HCT116 (cell line): Measurements from ENCODE around the gene HOXB7. TPM values are rescaled to one million over a fixed set of nuclear protein-coding genes. Genes with fewer than 3 reads are reported as not detected.

Source experiments
- ATAC-seq: fragments of 200-7000 bp; cut with Tn5 transposase; 2 replicates; pipeline ENCODE4 v1.9.1; 2020; ENCODE audit warnings: mild to moderate bottlenecking, moderate library complexity
- BruUV-seq: library from RNA; stranded (reverse); fragments of 400-500 nt; replicated peaks from 2 replicates; lab custom pipeline; 2021; lab: Mats Ljungman, UMichigan
- CTCF ChIA-PET: fragments of 300-600 bp; sonication (Branson Sonifier 250); formaldehyde crosslinking; loops from one replicate; lab custom pipeline; 2021; ENCODE audit warnings: antibody characterized with exemption; lab: Charles Lee
- POLR2A ChIA-PET: fragments of 300-600, 350-600 bp; sonication (Branson Sonifier 250); formaldehyde crosslinking; loops from one replicate; lab custom pipeline; 2021; ENCODE audit warnings: antibody characterized with exemption; lab: Charles Lee
- RAD21 ChIA-PET, 2 experiments: fragments of 300-600 bp; sonication (Branson Sonifier 250); formaldehyde crosslinking; loops; one replicate each; lab custom pipeline; 2023; ENCODE audit warnings: low total read pairs in 2 of 2; ENCODE audit not compliant: uncharacterized antibody in 2 of 2, unreplicated experiment in 2 of 2, low non-redundant PET in 1 of 2; lab: Charles Lee
- DNase-seq: peaks from one replicate; pipeline ENCODE4 v3.0.0-alpha.2; 2010; ENCODE audit warnings: low read depth, low spot score
- H2AFZ ChIP-seq: fragments of 200-600 bp; shearing (Covaris generic), sonication (generic); 2 replicates; pipeline ENCODE4 v1.6.1; 2017; ENCODE audit warnings: low read depth, mixed run types, mixed read lengths, antibody characterized with exemption, low read length; ENCODE audit not compliant: poor library complexity, severe bottlenecking
- H3K27ac ChIP-seq: 2 replicates; pipeline ENCODE4 v1.5.1; 2012; ENCODE audit warnings: low read depth, low read length
- H3K27me3 ChIP-seq: fragments of 200-600 bp; sonication (generic); 2 replicates; pipeline ENCODE4 v1.6.1; 2016; ENCODE audit warnings: mixed run types, low read length, mixed read lengths; ENCODE audit not compliant: insufficient read depth
- H3K36me3 ChIP-seq, 2 experiments: fragments of 200-500 bp in 1 of 2; fragments of 200-600 bp in 1 of 2; sonication (Bioruptor generic) in 1 of 2; sonication (generic) in 1 of 2; 2 replicates each; pipeline versions ENCODE4 v1.5.1 to v1.6.1; 2014 to 2016; ENCODE audit warnings: low read length in 2 of 2, inconsistent platforms in 1 of 2, mixed read lengths in 1 of 2, mixed run types in 1 of 2; ENCODE audit not compliant: insufficient read depth in 2 of 2, control insufficient read depth in 1 of 2
- H3K4me1 ChIP-seq, 2 experiments: fragments of 200-600 bp in 1 of 2; sonication (generic) in 1 of 2; 2 replicates each; pipeline versions ENCODE4 v1.5.1 to v1.6.1; 2012 to 2017; ENCODE audit warnings: low read length in 2 of 2, inconsistent platforms in 1 of 2, mild to moderate bottlenecking in 1 of 2, mixed read lengths in 1 of 2, mixed run types in 1 of 2, moderate library complexity in 1 of 2; ENCODE audit not compliant: insufficient read depth in 2 of 2, control insufficient read depth in 1 of 2
- H3K4me2 ChIP-seq: fragments of 200-600 bp; sonication (generic); 2 replicates; pipeline ENCODE4 v1.6.1; 2017; ENCODE audit warnings: mixed run types, low read length, mixed read lengths
- H3K4me3 ChIP-seq, 2 experiments: fragments of 200-600 bp in 1 of 2; sonication (generic) in 1 of 2; replicated peaks in 1 of 2; 2 replicates each; pipeline ENCODE4 v1.5.1; 2011 to 2016; ENCODE audit warnings: low read length in 2 of 2, control low read depth in 1 of 2, low read depth in 1 of 2, mild to moderate bottlenecking in 1 of 2, mixed read lengths in 1 of 2, mixed run types in 1 of 2
- H3K79me2 ChIP-seq: fragments of 200-600 bp; sonication (generic); 2 replicates; pipeline ENCODE4 v1.6.1; 2017; ENCODE audit warnings: mild to moderate bottlenecking, mixed run types, low read length, moderate library complexity, mixed read lengths; ENCODE audit not compliant: insufficient read depth
- H3K9ac ChIP-seq: fragments of 200-600 bp; sonication (generic); 2 replicates; pipeline ENCODE4 v1.6.1; 2016; ENCODE audit warnings: low read length, mixed read lengths
- H3K9me2 ChIP-seq: fragments of 200-600 bp; sonication (generic), shearing (Covaris generic); 2 replicates; pipeline ENCODE4 v1.6.1; 2017; ENCODE audit warnings: mixed run types, mild to moderate bottlenecking, moderate library complexity; ENCODE audit not compliant: insufficient read depth
- H3K9me3 ChIP-seq, 2 experiments: fragments of 200-500 bp in 1 of 2; fragments of 200-600 bp in 1 of 2; sonication (Bioruptor generic) in 1 of 2; sonication (generic) in 1 of 2; 2 replicates each; pipeline ENCODE4 v1.6.1; 2014 to 2017; ENCODE audit warnings: low read length in 2 of 2, mixed read lengths in 2 of 2, inconsistent platforms in 1 of 2, low read depth in 1 of 2, mild to moderate bottlenecking in 1 of 2, mixed run types in 1 of 2, moderate library complexity in 1 of 2; ENCODE audit not compliant: control insufficient read depth in 1 of 2, insufficient read depth in 1 of 2
- H4K20me1 ChIP-seq: fragments of 200-600 bp; sonication (generic), shearing (Covaris generic); 2 replicates; pipeline ENCODE4 v1.6.1; 2017; ENCODE audit warnings: mixed run types, mild to moderate bottlenecking, moderate library complexity; ENCODE audit not compliant: insufficient read depth
- ELF1 ChIP-seq: IDR thresholded peaks from 2 replicates; pipeline ENCODE4 v1.6.1; 2012; ENCODE audit warnings: low read depth, borderline replicate concordance
- EZH2 ChIP-seq: fragments of 200-600 bp; sonication (generic); IDR thresholded peaks from 2 replicates; pipeline ENCODE4 v1.6.1; 2017; ENCODE audit warnings: antibody characterized with exemption, mixed run types
- EZH2phosphoT487 ChIP-seq: fragments of 200-600 bp; IDR thresholded peaks from 2 replicates; pipeline ENCODE4 v1.6.1; 2018; ENCODE audit warnings: antibody characterized with exemption, borderline replicate concordance
- FOSL1 ChIP-seq: IDR thresholded peaks from 2 replicates; pipeline ENCODE4 v1.6.1; 2012; ENCODE audit warnings: low read depth
- SP1 ChIP-seq: IDR thresholded peaks from 2 replicates; pipeline ENCODE4 v1.6.1; 2012; ENCODE audit warnings: low read depth
- TCF7L2 ChIP-seq: IDR thresholded peaks from 2 replicates; pipeline ENCODE4 v1.7.0; 2011; ENCODE audit warnings: borderline replicate concordance, inconsistent platforms; ENCODE audit not compliant: insufficient read depth, insufficient read length; ENCODE audit errors: extremely low read depth
- YY1 ChIP-seq: IDR thresholded peaks from 2 replicates; pipeline ENCODE4 v1.6.1; 2011; ENCODE audit warnings: low read length, low read depth, moderate library complexity, mild to moderate bottlenecking; ENCODE audit not compliant: insufficient replicate concordance; ENCODE audit errors: extremely low read depth
- intact Hi-C: fragments of 100-400 bp; cut with micrococcal nuclease; formaldehyde crosslinking; loops from 2 replicates; pipeline ENCODE4 v1.10.0; 2022
- total RNA-seq: library from RNA; stranded (reverse); gene quantifications from one replicate; pipeline ENCODE4 v1.2.1, GENCODE V29; 2021; ENCODE audit not compliant: unreplicated experiment
- TF ChIP-seq, protein P1 (sequence below): IDR thresholded peaks from 2 replicates; pipeline ENCODE4 v1.6.1; 2012; ENCODE audit warnings: low read depth
- TF ChIP-seq, protein P2 (sequence below), 3 experiments: fragments of 200-600 bp in 1 of 3; sonication (generic) in 1 of 3; IDR thresholded peaks in 2 of 3; conservative IDR thresholded peaks in 1 of 3; 2 replicates each; pipeline ENCODE4 v1.5.1; 2012 to 2017; ENCODE audit warnings: low read depth in 2 of 3, low read length in 2 of 3, antibody characterized with exemption in 1 of 3, borderline replicate concordance in 1 of 3, control low read depth in 1 of 3, mild to moderate bottlenecking in 1 of 3, mixed read lengths in 1 of 3, mixed run types in 1 of 3, moderate library complexity in 1 of 3; ENCODE audit not compliant: insufficient read depth in 1 of 3

HOXB7 gene
- total RNA-seq, 1 experiment from 2014 or later: 33.6 TPM

DNA sequence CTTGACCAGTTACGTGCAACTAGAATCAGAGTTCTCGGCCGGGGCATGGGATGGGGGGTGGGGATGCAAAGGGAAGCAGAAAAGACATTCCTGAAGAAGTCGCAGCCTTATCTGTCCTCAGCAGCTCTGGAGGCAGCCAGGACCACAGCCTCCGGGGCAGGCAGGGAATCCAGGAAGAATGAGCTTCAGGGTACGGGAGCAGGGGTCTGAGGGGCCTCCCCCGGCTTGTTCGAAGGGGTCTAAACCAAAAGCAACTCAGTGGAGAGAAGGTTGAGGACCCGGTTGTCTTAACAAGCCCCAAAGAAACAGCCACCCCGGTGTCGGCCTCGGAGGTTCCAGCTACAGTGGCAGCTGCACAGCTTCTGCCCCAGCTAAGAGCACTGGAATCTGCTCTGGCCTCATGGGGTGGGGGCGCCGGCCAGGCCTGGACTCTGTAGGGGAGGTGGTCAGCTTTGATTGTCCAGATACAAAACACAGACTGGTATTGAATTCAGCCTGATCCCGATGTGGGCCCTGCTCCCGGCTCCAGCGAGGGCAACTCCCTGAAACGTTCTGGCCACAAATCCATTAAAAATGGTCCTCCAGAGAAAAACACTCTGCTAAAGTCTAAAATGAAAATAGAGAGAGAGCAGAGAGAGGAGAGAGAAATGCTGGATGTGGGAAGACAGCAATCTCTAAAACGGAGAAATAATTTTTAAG, 40.3 kb downstream of the HOXB7 start:
- intact Hi-C loops: no loop called here
- no peak overlapping the region for H3K9ac ChIP-seq
- no peak for DNase-seq
- BruUV-seq: no TSS peak
- H4K20me1 ChIP-seq: no peaks in the 10 kb centered on the region
- ChIA-PET RAD21 (no interaction called here), CTCF (no interaction called here), POLR2A (no interaction called here)
- no peak overlapping the region for H3K4me2 ChIP-seq
- no peaks in the 10 kb centered on the region for H3K9me3 ChIP-seq
- H3K27ac ChIP-seq: no peak overlapping the region
- peaks cover 73% of the 10 kb centered on the region for H3K79me2 ChIP-seq
- no peaks in the 10 kb centered on the region for H3K9me2 ChIP-seq
- H3K27me3 ChIP-seq: no peaks in the 10 kb centered on the region
- H3K4me1 ChIP-seq: no peaks in the 10 kb centered on the region
- no peak overlapping the region for H3K4me3 ChIP-seq
- H3K36me3 ChIP-seq: no peaks in the 10 kb centered on the region; a peak in 1 of 4 replicates
- TF ChIP-seq EZH2phosphoT487 (no peak), FOSL1 (no peak), TCF7L2 (no peak), ELF1 (no peak), EZH2 (no peak), SP1 (no peak), YY1 (no peak)
- TF ChIP-seq, protein P1, sequence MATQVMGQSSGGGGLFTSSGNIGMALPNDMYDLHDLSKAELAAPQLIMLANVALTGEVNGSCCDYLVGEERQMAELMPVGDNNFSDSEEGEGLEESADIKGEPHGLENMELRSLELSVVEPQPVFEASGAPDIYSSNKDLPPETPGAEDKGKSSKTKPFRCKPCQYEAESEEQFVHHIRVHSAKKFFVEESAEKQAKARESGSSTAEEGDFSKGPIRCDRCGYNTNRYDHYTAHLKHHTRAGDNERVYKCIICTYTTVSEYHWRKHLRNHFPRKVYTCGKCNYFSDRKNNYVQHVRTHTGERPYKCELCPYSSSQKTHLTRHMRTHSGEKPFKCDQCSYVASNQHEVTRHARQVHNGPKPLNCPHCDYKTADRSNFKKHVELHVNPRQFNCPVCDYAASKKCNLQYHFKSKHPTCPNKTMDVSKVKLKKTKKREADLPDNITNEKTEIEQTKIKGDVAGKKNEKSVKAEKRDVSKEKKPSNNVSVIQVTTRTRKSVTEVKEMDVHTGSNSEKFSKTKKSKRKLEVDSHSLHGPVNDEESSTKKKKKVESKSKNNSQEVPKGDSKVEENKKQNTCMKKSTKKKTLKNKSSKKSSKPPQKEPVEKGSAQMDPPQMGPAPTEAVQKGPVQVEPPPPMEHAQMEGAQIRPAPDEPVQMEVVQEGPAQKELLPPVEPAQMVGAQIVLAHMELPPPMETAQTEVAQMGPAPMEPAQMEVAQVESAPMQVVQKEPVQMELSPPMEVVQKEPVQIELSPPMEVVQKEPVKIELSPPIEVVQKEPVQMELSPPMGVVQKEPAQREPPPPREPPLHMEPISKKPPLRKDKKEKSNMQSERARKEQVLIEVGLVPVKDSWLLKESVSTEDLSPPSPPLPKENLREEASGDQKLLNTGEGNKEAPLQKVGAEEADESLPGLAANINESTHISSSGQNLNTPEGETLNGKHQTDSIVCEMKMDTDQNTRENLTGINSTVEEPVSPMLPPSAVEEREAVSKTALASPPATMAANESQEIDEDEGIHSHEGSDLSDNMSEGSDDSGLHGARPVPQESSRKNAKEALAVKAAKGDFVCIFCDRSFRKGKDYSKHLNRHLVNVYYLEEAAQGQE: no peak
- TF ChIP-seq, protein P2, sequence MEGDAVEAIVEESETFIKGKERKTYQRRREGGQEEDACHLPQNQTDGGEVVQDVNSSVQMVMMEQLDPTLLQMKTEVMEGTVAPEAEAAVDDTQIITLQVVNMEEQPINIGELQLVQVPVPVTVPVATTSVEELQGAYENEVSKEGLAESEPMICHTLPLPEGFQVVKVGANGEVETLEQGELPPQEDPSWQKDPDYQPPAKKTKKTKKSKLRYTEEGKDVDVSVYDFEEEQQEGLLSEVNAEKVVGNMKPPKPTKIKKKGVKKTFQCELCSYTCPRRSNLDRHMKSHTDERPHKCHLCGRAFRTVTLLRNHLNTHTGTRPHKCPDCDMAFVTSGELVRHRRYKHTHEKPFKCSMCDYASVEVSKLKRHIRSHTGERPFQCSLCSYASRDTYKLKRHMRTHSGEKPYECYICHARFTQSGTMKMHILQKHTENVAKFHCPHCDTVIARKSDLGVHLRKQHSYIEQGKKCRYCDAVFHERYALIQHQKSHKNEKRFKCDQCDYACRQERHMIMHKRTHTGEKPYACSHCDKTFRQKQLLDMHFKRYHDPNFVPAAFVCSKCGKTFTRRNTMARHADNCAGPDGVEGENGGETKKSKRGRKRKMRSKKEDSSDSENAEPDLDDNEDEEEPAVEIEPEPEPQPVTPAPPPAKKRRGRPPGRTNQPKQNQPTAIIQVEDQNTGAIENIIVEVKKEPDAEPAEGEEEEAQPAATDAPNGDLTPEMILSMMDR (IDR thresholded peaks at IDR 0.05 in 2 of 3, conservative IDR thresholded peaks at IDR 0.05 in 1 of 3; ENCODE audit: borderline replicate concordance in 1 of 3, insufficient read depth in 1 of 3, low read depth in 2 of 3, low read length in 2 of 3): no peak
- ATAC-seq: no peak
- no peak overlapping the region for H2AFZ ChIP-seq
